Head of caudate nucleus (tissue), 42 donors: ENCODE data around the gene SPEF2.
"Not testable (repeated sequence)": the region's sequence is repeated elsewhere in the genome, so short reads cannot be mapped to it uniquely, and the experiment has no call there.

Experiments used
- DNase-seq, 42 donors: peaks; one replicate each; pipeline versions ENCODE4 v3.0.0 to v3.0.0-alpha.2; 2020 to 2021; ENCODE audit warnings: mixed read lengths in 7 of 42
- intact Hi-C: fragments of 100-400 bp; cut with DNase I; formaldehyde crosslinking; loops from one replicate; pipeline ENCODE4 v1.15.0; 2022

The SPEF2 gene

GRCh38 chr5:35647128-35647527, 29.5 kb downstream of the SPEF2 start:
- intact Hi-C loops: no loop called here
- DNase-seq: no peak

GRCh38 chr5:35647712-35648111, 30.0 kb downstream of the SPEF2 start:
- no peak for DNase-seq
- intact Hi-C loops: no loop called here

- DNase-seq: peak in 36 of 42 donors; percentile 6 to 76 (median 44)
- intact Hi-C loops: loop anchor here (10.0 kb wide), 1 partner anchor 274 kb away; no protein-coding TSS in a partner anchor
These were observed 33.5 kb downstream of the SPEF2 start for GRCh38 chr5:35651002-35651756.

GRCh38 chr5:35656721-35657120, 39.1 kb downstream of the SPEF2 start:
- DNase-seq: no peak
- intact Hi-C loops: loop anchor here (10.0 kb wide), 1 partner anchor 268 kb away; no protein-coding TSS in a partner anchor

GRCh38 chr5:35657877-35658276, 40.2 kb downstream of the SPEF2 start:
- intact Hi-C loops: loop anchor here (10.0 kb wide), 1 partner anchor 267 kb away; no protein-coding TSS in a partner anchor
- no peak for DNase-seq

- no peak for DNase-seq
- intact Hi-C loops: loop anchor here (10.0 kb wide), 1 partner anchor 265 kb away; no protein-coding TSS in a partner anchor
These were observed 41.9 kb downstream of the SPEF2 start for GRCh38 chr5:35659556-35659955.

GRCh38 chr5:35660451-35660850, 42.8 kb downstream of the SPEF2 start:
- DNase-seq: no peak
- intact Hi-C loops: no loop called here

- no peak for DNase-seq
- intact Hi-C loops: no loop called here
These were observed 46.9 kb downstream of the SPEF2 start for GRCh38 chr5:35664584-35664983.

GRCh38 chr5:35665096-35665495, 47.4 kb downstream of the SPEF2 start:
- intact Hi-C loops: no loop called here
- no peak for DNase-seq

GRCh38 chr5:35668319-35668718, 50.7 kb downstream of the SPEF2 start:
- no peak for DNase-seq
- intact Hi-C loops: no loop called here

- intact Hi-C loops: no loop called here
- no peak for DNase-seq
These were observed 51.1 kb downstream of the SPEF2 start for GRCh38 chr5:35668794-35669193.

- intact Hi-C loops: no loop called here
- DNase-seq: no peak
These were observed 54.1 kb downstream of the SPEF2 start for GRCh38 chr5:35671541-35672295.

GRCh38 chr5:35672296-35672655, 54.6 kb downstream of the SPEF2 start:
- DNase-seq, intact Hi-C loops: not testable (repeated sequence)

GRCh38 chr5:35672995-35673394, 55.3 kb downstream of the SPEF2 start:
- intact Hi-C loops: no loop called here
- no peak for DNase-seq

GRCh38 chr5:35674049-35674448, 56.4 kb downstream of the SPEF2 start:
- intact Hi-C loops: no loop called here
- DNase-seq: no peak

GRCh38 chr5:35675392-35675791, 57.7 kb downstream of the SPEF2 start:
- intact Hi-C loops: no loop called here
- DNase-seq: no peak

GRCh38 chr5:35677878-35678277, 60.2 kb downstream of the SPEF2 start:
- intact Hi-C loops: no loop called here
- no peak for DNase-seq

- DNase-seq: no peak
- intact Hi-C loops: no loop called here
These were observed 61.0 kb downstream of the SPEF2 start for GRCh38 chr5:35678661-35679060.

- intact Hi-C loops: no loop called here
- no peak for DNase-seq
These were observed 61.7 kb downstream of the SPEF2 start for GRCh38 chr5:35679357-35679756.

GRCh38 chr5:35681911-35682310, 64.2 kb downstream of the SPEF2 start:
- intact Hi-C loops: no loop called here
- no peak for DNase-seq

GRCh38 chr5:35683466-35683865, 65.8 kb downstream of the SPEF2 start:
- DNase-seq: no peak
- intact Hi-C loops: no loop called here
